ENCODE results near the gene CDH13. TPM values are rescaled to one million over a fixed set of nuclear protein-coding genes. Genes with fewer than 3 reads are reported as not detected.

The CDH13 gene
- total and polyA plus RNA-seq, 2 of the 8 experiments (the other 6 are each of a cell fraction or from before 2014, with no cell fraction given) = 2.3 to 2.4 TPM

DNA sequence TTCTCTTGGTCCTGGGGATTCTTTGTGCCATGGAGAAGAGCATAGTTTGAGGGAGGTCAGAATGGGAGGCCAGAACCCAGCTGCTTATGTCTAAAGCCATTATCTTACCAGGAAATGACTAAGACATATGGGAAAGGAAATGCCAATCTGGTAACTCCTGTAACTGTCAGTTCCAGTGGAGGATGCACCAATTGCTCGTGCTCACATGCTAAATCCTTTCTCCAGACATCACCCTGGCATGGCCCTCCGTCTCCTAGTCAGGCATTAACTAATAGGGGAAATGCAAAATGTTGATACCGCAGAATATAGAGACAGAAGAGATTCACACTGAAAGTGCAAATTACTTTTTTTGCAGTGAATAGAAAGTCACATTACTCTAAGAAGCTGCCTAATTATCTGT lies 925.5 kb downstream of the CDH13 start:
- no peak overlapping the region for H3K18ac ChIP-seq (ENCODE audit: extremely low read depth, low read length)
- H3K36me3 ChIP-seq (ENCODE audit: control insufficient read depth in 2 of 4, insufficient read depth in 4 of 4, low read length in 3 of 4) = no peaks in the 10 kb centered on the region
- no peak overlapping the region for H2BK20ac ChIP-seq (ENCODE audit: low read length)
- DNase-seq (ENCODE audit: low read depth in 1 of 2, low spot score in 2 of 2) (no peak), FAIRE-seq (no peak)
- no peak overlapping the region for H2AK5ac ChIP-seq (ENCODE audit: low read depth, low read length)
- H4K20me1 ChIP-seq (replicated peaks in 1 of 2; ENCODE audit: control insufficient read depth in 1 of 2, insufficient read depth in 2 of 2, low read length in 2 of 2) = no peaks in the 10 kb centered on the region
- H3K4me2 ChIP-seq (ENCODE audit: insufficient read depth in 1 of 2, low read depth in 2 of 2, low read length in 2 of 2) = no peak overlapping the region
- H3K4me3 ChIP-seq (ENCODE audit: extremely low read depth in 1 of 4, insufficient read depth in 2 of 4, low read depth in 3 of 4, low read length in 4 of 4) = no peak overlapping the region
- no peak overlapping the region for H3K14ac ChIP-seq (ENCODE audit: insufficient read length)
- ChIA-PET CTCF (ENCODE audit: partially characterized antibody) (interaction anchor here (1.9 kb wide), 1 partner anchor 11 kb away, joined by 6 read pairs; no protein-coding TSS in a partner anchor), POLR2A (ENCODE audit: partially characterized antibody) (no interaction called here)
- no peaks in the 10 kb centered on the region for H3K79me1 ChIP-seq (ENCODE audit: low read depth, low read length)
- H3K56ac ChIP-seq (replicated peaks; ENCODE audit: insufficient read length, low read depth, low read length) = no peak overlapping the region
- no peaks in the 10 kb centered on the region for H3K27me3 ChIP-seq (replicated peaks in 1 of 4; ENCODE audit: control insufficient read depth in 3 of 4, extremely low read depth in 1 of 4, insufficient read depth in 3 of 4, low read length in 3 of 4)
- H3K4ac ChIP-seq (replicated peaks; ENCODE audit: insufficient read length, low read depth, low read length) = no peak overlapping the region
- H4K91ac ChIP-seq (replicated peaks; ENCODE audit: insufficient read length, low read length) = no peak overlapping the region
- WGBS, 2 experiments (ENCODE audit: extremely low coverage in 1 of 2, insufficient coverage in 1 of 2, insufficient read length in 1 of 2, insufficient replicate concordance in 2 of 2, low coverage in 1 of 2, low lambda C conversion rate in 2 of 2, missing lambda C conversion rate in 1 of 2) = 93% methylated on average over 3 of the region's 3 CpGs; no CpG with 5 or more reads in 1 of the 2 experiments
- no peaks in the 10 kb centered on the region; the same call in 1 of the 2 replicates for H3K23me2 ChIP-seq (ENCODE audit: low read depth, low read length)
- H4K5ac ChIP-seq (ENCODE audit: insufficient read length, low read depth, low read length) = no peak overlapping the region
- no peak overlapping the region for H3K27ac ChIP-seq (ENCODE audit: low read depth, low read length)
- no peak overlapping the region for H3K9ac ChIP-seq (replicated peaks in 1 of 4; ENCODE audit: extremely low read depth in 1 of 4, low read depth in 3 of 4, low read length in 3 of 4)
- H2AFZ ChIP-seq (ENCODE audit: low read length) = no peak overlapping the region
- no peak overlapping the region for H2BK12ac ChIP-seq (ENCODE audit: low read depth, low read length)
- no peaks in the 10 kb centered on the region for H3K79me2 ChIP-seq (ENCODE audit: control insufficient read depth in 1 of 2, insufficient read depth in 2 of 2, low read length in 2 of 2)
- H2BK5ac ChIP-seq (ENCODE audit: low read depth, low read length) = no peak overlapping the region
- peaks cover 0 to 5% (median 0%) of the 10 kb centered on the region in 4 experiments; a peak in 2 of 7 replicates for H3K4me1 ChIP-seq (replicated peaks in 1 of 4; ENCODE audit: control insufficient read depth in 3 of 4, insufficient read depth in 4 of 4, low read length in 3 of 4)
- H2BK120ac ChIP-seq (replicated peaks; ENCODE audit: low read depth, low read length) = no peak overlapping the region
- H2BK15ac ChIP-seq (ENCODE audit: low read length) = no peak overlapping the region
- no peak overlapping the region for H3K23ac ChIP-seq (ENCODE audit: insufficient read length)
- H3K9me3 ChIP-seq (ENCODE audit: insufficient read depth in 2 of 2, low read depth in 1 of 2, low read length in 1 of 2) = no peaks in the 10 kb centered on the region
- H4K8ac ChIP-seq (ENCODE audit: extremely low read depth, insufficient read depth, low read length) = no peak overlapping the region
- no peak for TF ChIP-seq HDAC2 (IDR thresholded peaks at IDR 0.05; ENCODE audit: borderline replicate concordance in 1 of 2, low read depth in 2 of 2, low read length in 2 of 2)
- no peak for TF ChIP-seq USF2 (IDR thresholded peaks at IDR 0.05; ENCODE audit: low read length)
- TF ChIP-seq TAF7 (optimal IDR thresholded peaks at IDR 0.05; ENCODE audit: borderline replicate concordance, low read depth, low read length) = no peak
- TF ChIP-seq ZNF274 (IDR thresholded peaks at IDR 0.05; ENCODE audit: borderline replicate concordance, extremely low read depth, low read length) = no peak
- TF ChIP-seq EZH2 (IDR thresholded peaks at IDR 0.05; ENCODE audit: low read depth, low read length, severe bottlenecking) = no peak
- no peak for TF ChIP-seq CEBPB (IDR thresholded peaks at IDR 0.05; ENCODE audit: low read depth, low read length)
